ENCODE data around the gene IL2RA.
"Not testable (repeated sequence)": the region's sequence is repeated elsewhere in the genome, so short reads cannot be mapped to it uniquely, and the experiment has no call there.

The IL2RA gene

DNA sequence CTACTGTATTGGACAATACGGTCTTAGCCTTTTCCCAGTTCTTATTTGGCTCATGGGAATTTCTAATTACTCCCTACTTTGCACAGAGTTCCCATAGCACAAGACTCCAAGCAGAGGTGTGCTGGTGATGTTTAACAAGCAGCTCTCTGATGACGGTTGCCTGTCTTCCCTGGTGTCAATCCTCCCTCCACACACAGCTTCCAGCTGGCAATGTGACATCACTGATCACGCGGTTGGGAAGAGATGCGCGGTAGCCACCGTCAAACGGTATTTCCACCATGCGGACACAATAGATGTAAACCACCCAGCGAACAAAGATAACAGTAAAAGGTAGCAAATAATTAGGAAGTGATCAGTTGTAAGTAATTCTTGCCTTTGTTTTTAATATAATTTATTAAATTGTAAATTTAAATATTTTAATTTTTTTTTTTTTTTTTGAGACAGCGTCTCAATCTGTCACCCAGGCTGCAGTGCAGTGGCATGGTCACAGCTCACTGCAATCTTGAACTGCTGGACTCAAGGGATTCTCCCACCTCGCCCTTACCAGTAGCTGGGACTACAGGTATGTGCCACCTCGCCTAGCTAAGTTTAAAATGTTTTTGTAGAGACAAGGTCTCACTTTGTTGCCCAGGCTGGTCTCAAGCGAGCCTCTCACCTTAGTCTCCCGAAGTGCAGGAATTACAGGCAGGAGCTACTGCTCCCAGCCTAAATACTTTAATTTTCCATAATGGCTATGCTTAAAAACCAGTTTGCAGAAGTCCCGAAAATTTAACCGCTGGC is 48.6 kb downstream of the IL2RA start:
- DNase-seq (ENCODE audit: low spot score): no peak

DNA sequence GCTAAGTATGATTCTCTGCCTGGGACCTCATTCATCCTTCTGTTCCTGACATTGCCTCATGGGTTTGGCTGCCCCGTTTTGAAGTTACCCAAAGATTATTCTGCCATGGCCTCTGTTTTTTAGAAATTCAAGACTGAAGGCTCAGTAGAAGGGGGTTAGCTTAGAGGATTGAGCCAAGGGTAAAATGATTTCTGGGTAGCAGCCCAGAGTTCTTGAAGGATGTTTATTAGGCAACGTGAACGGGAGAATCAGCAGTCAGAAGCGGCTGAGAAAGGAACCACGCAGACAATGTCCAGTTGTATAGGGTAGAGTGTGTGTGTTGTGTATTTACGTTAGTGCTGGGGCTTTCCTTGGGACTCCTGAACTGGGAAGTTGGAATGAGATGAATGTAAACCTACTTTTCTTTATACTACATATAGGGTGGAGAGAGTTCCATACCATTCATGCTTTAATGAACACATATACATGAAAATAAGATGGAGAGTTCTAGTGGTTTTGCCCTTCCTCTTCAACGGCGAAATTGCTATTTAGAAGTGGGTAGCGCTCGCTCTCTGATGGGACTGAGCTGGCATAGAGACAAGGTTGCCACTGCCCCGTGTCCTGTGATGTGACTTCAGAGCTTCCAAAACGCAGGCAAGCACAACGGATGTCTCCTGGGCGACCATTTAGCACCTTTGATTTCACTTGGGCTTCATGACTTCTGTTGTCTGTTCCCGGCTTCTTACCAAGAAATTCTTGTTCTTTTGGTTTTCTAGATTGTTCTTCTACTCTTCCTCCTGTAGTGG is 49.9 kb downstream of the IL2RA start:
- DNase-seq (ENCODE audit: low spot score): no peak

DNA sequence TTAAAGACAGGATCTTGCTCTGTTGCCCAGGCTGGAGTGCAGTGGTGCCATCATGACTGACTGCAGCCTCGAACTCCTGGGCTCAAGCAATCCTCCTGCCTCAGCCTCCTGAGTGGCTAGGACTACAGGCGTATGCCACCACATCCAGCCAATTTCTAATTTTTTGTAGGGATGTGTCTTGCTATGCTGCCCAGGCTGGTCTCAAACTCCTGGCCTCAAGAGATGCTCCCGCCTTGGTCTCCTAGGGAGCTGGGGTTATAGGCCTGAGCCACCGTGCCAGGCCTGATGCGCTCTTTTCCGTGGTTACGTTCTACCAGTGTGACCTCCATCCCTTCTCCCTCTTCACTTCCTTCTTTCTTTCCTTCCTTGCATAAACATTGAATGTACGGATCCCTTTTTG is 50.6 kb downstream of the IL2RA start:
- no peak for DNase-seq (ENCODE audit: low spot score)

DNA sequence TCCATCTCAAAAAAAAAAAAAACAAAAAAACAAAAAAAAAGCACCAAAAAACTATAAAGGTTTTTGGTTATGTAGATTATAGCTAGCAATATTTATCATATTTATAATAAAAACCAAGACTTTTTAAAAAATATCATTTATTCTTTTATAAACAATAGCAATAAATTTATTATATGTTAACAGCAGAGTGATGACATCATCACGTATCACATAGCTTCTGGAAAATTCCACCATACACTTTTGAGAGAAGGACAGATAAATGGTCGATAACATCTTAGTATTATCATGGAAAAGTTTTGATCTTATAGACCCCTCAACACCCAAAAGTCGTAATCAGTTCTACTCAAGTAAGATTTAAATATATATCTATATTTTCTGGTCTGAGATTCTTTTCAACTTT is 51.6 kb downstream of the IL2RA start:
- no peak for DNase-seq (ENCODE audit: low spot score)

DNA sequence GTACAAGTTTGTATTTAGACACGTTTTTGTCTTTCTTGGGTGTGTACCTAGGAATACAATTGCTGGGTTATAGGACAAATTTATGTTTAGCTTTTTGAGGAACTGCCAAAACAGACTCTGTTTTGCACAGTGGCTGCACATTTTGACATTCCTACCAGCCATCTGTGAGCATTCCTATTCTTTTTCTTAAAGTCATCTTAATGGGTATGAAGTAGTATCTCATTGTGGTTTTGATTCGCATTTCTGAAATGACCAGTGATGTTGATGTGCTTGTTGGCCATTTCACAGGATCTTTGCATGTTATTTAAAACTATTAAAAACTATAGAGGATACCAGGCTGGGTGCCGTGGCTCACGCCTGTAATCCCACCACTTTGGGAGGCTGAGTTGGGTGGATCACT is 52.2 kb downstream of the IL2RA start:
- no peak for DNase-seq (ENCODE audit: low spot score)

DNA sequence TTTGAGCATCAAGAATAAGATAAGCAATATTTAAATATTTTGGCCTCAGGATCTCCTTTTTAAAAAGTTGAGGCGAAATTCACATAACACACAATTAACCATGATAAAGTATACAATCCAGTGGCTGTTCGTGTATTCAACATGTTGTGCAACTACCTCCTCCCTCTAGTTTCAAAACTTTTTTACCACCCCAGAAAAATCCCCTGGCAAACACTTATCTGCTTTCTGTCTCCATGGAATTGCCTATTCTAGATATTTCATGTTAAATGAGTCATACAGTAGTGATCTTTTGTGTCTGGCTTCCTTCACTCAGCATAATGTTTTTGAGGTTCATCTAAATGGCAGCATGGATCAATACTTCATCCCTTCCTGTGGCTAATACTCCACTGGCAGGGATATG is 53.0 kb downstream of the IL2RA start:
- DNase-seq (ENCODE audit: low spot score): no peak

DNA sequence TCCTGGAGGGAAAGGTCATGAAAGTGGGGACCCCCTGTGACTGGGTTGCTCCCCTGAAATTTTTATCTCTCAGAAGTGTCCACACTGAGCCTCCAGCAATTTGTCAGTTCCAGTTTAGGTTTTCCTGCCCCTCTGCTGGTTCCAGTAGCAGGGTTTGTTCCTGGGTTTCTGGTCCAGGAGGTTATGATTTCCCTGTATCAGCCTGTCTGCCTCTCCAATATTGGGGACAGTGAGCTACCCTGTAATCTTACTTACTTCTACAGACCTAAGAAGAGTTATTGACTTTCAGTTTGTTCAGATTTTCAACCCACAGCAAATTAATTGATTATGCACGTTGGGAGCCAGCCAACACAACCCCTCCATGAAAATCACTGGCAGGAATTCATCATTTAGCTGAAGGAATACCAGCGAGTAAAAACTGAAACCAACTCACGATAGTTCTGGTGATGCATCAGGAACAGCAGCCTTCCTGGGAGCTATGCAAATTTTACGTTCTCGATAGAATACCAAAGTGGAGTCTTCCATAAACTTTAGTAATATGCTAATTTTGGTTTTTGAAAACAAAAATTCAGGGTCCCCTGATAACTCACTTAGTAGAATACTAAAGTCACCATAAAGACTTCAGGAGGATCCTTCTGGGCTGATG is 53.5 kb downstream of the IL2RA start:
- DNase-seq (ENCODE audit: low spot score): no peak

DNA sequence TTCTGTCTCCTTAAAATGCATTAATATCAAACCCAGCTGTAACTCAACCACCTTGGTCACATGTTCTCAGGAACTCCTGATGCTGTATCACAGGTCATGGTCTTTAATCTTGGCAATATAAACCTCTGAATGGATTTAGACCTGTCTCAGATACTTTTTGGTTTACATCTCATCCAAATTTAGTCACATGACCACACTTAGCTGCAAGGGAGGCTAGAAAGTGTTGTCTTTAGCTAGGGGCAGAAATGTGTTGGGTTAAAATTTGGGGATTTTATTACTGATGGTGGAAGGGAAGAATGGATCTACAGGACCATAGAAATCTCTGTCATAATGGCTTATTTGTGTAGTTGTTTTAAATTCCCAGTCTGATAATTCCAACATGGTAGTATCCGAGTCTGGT is 55.2 kb downstream of the IL2RA start:
- no peak for DNase-seq (ENCODE audit: low spot score)

DNA sequence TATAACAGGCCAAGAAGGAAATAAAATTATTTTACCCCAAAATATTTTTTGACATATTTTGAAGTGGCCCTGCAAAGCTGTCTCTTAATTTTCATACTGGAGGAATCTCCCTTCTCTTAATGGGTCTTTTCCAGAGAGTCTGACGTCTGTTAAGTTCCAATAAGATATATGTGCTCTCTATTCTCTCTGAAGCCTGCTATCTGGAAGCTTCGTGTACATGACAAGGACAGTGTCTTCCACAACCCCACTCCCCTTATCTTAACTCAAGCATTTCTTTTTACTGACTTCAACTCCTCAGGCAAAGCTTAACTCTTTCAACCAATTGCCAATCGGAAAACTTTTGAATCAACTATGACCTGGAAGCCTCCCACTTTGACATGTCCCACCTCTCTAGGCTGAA is 55.6 kb downstream of the IL2RA start:
- no peak for DNase-seq (ENCODE audit: low spot score)

DNA sequence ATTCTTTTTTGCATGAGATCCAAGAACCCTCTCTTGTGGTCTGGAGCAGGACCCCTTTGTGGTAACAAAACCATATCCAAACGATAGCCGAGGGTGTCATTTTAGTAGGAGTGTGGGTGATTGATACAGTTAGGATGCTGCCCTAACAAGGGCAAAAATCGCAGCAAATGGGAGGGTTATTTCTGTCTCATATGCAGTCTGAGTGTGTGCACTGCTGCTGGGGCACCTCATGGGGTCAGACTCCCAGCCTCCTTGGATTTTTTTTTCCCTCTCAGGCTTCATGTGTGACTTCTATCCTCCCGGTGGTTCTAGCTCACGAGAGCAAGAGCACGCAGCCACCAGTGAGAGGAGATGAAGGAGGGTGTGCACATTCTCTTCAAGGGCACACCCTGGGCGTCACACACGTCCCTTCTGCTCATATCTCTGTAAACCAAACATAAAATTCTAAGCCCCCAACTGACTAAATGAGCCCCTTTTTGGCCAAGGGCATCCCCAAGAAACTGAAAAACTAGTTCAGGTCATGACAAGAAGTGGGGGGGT is 56.2 kb downstream of the IL2RA start:
- no peak for DNase-seq (ENCODE audit: low spot score)

DNA sequence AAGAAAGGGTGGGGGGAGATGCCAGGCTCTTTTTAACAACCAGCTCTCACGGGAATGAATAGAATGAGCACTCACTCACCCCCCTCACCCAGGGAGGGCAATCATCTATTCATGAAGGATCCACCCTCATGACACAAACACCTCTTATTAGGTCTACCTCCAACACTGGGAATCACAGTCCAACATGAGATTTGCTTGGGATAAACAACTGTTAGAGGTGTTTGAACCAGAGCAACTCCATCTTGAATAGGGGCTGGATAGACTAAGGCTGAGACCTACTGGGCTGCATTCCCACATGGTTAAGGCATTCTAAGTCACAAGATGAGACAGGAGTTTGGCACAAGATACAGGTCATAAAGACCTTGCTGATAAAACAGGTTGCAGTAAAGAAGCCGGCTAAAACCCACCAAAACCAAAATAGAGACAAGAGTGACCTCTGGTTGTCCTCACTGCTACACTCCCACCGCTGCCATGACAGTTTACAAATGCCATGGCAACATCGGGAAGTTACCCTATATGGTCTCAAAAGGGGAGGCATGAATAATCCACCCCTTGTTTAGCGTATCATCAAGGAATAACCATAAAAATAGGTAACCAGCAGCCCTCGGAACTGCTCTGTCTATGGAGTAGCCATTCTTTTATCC is 56.9 kb downstream of the IL2RA start:
- not testable (repeated sequence) for DNase-seq (ENCODE audit: low spot score)

DNA sequence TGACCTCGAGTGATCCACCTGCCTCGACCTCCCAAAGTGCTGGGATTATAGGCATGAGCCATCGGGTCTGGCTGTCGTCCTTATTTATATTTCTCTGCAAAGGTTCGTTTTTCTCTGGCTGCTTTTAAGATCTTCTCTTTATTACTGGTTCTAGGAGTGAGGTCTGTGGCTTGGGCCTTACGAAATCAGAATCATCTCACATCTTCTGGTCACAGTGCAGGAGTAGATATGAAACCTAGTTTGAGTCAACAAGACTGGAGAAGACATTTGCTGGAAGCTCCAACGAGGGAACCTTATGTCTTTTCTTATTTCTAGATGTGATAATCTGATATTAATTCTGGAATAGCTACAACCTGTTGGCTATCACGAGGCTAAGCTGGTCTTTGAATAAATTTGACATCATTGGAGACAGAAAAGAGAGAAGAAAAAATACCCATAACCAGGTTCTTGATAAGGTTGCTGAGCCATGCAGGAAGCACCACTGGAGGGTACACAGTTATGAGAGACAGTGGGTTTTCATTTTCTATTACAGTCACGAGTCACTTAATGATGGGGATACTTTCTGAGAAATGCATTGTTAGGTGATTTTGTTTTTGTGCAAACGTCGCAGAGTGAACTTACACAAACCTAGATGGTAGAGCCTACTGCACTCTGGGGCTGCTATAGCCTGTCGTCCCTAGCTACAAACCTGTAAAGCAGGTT is 59.2 kb downstream of the IL2RA start:
- DNase-seq (ENCODE audit: low spot score): no peak

DNA sequence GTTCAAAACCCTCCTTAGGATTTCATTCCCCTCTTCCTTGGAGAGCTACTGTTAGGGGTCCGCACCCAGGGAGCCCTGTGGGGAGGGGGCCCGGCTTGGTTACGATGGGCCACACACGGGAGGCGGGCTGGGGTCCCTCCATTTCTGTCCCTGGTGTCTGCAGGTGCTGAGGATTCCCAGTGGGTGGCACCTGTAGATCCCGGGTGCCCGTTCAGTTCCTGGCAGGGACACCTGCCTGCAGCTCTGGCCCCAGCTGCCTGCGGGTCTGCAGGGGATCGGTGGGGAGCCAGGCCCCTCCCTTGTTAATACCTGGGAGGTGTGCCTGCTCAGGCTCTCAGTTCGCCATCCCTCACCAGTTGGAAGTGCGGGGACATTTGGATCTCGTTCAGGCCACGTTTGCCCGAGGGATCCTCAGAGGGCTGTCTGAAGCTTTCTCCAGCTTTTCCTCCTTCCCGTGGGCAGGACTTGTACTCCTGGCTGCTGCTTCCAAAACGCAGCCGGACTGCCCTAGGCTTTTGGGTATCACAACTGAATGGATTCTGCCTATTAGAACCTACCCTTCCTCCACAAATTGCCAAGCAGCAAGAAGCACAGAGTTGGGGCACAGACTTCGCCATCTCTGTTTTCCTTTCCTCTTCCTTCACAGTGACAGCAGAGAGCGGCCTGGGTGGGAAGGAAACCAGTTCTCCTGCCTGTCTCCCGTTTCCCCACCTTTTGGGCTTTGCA is 62.6 kb downstream of the IL2RA start:
- DNase-seq (ENCODE audit: low spot score): no peak

DNA sequence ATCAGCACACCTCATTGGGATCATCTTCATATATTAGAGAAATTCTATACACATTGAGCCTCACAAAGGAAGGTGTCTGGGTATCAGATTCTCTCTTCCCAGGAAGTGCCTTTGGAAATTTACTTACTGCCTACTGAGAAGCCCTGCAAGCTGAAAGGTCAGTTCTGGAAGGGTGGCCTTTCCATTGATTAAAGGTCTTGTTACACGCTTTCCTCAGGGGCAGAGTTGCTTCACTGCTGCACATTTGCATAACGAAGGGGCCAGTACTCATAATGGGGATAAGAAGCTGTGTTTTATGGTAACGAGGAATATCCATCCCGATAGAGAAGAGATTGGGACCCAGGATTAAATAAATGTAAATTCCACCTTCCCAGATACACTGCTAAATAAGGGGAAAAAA is 65.5 kb downstream of the IL2RA start:
- no peak for DNase-seq (ENCODE audit: low spot score)

DNA sequence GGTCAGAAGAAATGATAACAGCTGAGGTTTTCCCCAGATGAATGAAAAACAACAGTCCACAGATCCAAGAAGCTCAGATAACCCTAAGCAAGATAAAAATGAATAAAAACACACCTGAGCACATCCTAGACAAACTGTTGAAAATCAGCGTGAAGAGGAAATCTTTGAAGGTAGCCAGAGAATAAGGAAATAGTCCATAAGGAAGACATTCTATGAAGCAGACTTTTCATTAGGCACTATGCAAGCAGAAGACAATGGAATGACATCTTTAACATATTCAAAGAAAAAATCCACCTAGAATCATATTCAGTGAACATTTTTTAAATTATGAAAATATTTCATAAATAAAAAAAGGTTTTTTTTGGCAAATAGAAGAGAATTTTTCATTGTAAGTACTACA is 69.8 kb downstream of the IL2RA start:
- no peak for DNase-seq (ENCODE audit: low spot score)

DNA sequence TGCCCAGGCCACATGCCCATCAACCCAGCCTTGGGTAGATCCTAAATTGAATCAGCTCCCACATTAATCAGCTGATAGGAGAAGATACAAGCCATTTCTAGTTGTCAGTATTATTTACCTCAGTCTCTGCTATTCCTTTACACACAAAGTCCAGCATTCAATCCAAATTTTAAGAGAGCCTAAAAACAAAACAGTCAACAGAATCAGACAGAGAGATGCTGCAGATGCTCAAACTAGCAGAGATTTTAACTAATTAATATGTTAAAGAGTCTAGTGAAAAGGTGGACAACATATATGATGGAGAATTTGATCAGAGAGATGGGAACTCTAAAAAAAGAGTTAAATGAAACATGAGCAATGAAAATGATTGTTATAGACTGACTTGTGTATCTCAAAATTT is 70.5 kb downstream of the IL2RA start:
- no peak for DNase-seq (ENCODE audit: low spot score)

DNA sequence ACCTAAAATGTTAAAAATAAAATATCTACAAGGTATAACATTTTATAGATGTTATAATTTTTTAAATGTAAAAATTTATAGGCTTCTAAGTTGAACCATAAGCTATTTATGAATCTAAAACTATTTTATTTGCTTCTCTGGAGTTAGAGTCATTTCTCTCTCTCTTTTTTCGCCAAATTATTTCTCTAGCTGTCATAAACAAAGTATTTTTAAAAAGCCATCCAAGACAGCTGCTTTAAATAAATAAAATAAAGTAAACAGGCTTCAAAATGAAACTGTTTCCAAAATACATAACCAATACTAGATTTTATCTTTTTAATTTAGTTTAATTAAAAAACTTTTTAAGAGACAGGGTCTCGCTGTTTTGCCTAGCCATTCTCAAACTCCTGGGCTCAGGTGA is 72.4 kb downstream of the IL2RA start:
- no peak for DNase-seq (ENCODE audit: low spot score)

DNA sequence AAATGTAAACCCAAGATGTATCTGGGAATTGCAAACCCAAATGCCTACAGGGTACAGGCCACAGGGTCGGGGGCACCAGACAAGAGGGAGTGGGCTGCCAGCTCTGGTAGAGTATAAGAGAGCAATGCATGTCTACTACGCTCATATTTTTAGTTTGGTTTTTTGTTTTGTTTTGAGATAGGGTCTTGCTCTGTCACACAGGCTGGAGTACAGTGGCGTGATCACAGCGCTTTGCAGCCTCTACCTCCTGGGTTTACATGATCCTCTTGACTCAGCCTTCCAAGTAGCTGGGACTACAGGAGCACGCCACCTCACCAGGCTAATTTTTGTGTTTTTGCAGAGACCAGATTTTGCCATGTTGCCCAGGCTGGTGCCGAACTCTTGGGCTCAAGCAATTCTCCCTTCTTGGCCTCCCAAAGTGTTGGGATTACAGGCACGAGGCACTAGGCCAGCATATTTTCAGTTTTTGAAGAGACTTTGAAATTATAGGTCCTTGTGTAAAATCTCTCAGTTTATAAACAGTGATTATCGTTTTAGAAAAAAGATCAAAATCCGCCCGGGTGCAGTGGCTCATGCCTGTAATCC is 73.7 kb downstream of the IL2RA start:
- no peak for DNase-seq (ENCODE audit: low spot score)

DNA sequence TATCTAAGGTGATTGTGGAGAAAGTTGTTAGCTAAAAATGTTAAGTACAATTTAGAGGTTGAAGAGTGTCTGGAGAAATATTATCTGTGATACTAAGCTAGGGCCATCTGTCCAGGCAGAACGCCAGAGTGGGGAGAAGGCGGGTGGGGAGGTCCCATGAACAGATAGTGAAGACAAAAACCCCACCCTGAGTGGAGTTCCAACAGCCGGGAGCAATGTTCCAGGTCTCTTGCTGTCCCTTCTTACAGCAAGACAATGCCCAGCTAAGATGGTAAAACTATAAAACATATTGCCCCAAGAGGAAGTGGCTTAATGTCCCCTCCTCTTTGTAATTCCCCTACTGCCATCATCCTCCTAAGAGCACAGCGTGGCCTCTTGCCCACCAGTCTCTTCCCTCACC is 74.4 kb downstream of the IL2RA start:
- DNase-seq (ENCODE audit: low spot score): no peak

DNA sequence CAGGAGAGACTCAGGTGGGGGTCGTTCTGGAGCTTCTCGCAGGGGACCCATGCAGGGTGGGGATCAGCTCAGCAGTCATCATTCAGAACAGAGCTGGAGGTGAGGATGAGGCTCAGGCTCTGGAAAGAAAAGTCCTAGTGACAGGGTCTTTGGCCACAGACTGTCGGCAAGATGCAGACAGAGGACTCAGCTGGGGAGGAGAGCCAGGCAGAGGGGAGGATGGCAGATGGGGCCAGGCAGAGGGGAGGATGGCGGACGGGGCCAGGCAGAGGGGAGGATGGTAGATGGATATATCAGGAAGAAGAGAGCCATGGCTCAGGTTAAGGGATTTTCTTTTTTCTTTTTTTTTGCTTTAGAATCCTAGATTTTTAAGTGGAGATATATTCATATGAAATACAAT is 77.1 kb downstream of the IL2RA start:
- DNase-seq (ENCODE audit: low spot score): no peak

DNA sequence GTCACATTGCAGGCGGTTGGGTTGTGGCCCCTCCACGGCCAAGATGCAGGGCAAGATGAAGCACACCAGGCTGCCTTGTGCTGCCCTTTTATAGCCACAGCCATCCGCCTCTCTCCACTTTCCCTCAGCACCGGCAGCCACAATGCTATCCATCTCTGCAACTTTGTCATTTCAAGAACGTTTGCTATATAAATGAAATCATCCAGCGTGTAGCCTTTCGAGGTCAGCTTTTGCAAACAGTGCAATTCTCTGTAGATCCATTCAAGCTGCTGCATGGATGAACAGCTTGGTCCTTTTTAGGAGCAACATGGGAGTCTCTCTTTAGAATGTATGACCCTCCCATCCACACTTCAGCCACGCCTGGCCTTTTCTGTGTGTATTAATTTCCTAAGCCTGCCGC is 78.4 kb downstream of the IL2RA start:
- no peak for DNase-seq (ENCODE audit: low spot score)

Measured in kidney tubule cell (primary cell).